NCI-H2081 (cell line): ENCODE data around the gene BCAM.

Experiments used
- DNase-seq, 2 experiments: peaks; one replicate each; lab custom pipeline; 2025; lab: John Stamatoyannopoulos, UW

Gene BCAM

GRCh38 chr19:44792281-44792680 lies 16.6 kb upstream of the BCAM start:
- peak; percentile 18 to 61 for DNase-seq

GRCh38 chr19:44794610-44795009 lies 14.3 kb upstream of the BCAM start:
- no peak for DNase-seq

GRCh38 chr19:44795398-44795987 lies 13.4 kb upstream of the BCAM start:
- no peak for DNase-seq

- peak; percentile 82 to 92 for DNase-seq
These were observed 12.2 kb upstream of the BCAM start for GRCh38 chr19:44796701-44797115.

GRCh38 chr19:44799627-44800346 lies 9.1 kb upstream of the BCAM start:
- no peak for DNase-seq

GRCh38 chr19:44800461-44800860 lies 8.4 kb upstream of the BCAM start:
- DNase-seq = peak; percentile 64 to 67

GRCh38 chr19:44803442-44804428 lies 5.2 kb upstream of the BCAM start:
- peak in 1 of 2 experiments; percentile 10 for DNase-seq

GRCh38 chr19:44806291-44806690 lies 2.6 kb upstream of the BCAM start:
- DNase-seq = no peak

- peak; percentile 53 to 81 for DNase-seq
These were observed 1.7 kb upstream of the BCAM start for GRCh38 chr19:44807162-44807561.

- DNase-seq = peak in 1 of 2 experiments; percentile 5
These were observed 1.0 kb upstream of the BCAM start for GRCh38 chr19:44807652-44808462.

GRCh38 chr19:44809577-44810233 lies 802 bp downstream of the BCAM start:
- DNase-seq = peak in 1 of 2 experiments; percentile 21

GRCh38 chr19:44810234-44811121 lies 1.6 kb downstream of the BCAM start:
- DNase-seq = no peak

GRCh38 chr19:44811122-44811419 lies 2.2 kb downstream of the BCAM start:
- no peak for DNase-seq

- DNase-seq = no peak
These were observed 3.3 kb downstream of the BCAM start for GRCh38 chr19:44812142-44812718.

- no peak for DNase-seq
These were observed 4.4 kb downstream of the BCAM start for GRCh38 chr19:44813070-44813840.

GRCh38 chr19:44813841-44814470 lies 5.1 kb downstream of the BCAM start:
- no peak for DNase-seq

- no peak for DNase-seq
These were observed 5.6 kb downstream of the BCAM start for GRCh38 chr19:44814517-44814916.

GRCh38 chr19:44816301-44816700 lies 7.4 kb downstream of the BCAM start:
- no peak for DNase-seq
